ENCODE results near the gene ALPK1.

The ALPK1 gene

GRCh38 chr4:112410364-112410763 is 113.2 kb downstream of the ALPK1 start:
- TF ChIP-seq, protein P1, sequence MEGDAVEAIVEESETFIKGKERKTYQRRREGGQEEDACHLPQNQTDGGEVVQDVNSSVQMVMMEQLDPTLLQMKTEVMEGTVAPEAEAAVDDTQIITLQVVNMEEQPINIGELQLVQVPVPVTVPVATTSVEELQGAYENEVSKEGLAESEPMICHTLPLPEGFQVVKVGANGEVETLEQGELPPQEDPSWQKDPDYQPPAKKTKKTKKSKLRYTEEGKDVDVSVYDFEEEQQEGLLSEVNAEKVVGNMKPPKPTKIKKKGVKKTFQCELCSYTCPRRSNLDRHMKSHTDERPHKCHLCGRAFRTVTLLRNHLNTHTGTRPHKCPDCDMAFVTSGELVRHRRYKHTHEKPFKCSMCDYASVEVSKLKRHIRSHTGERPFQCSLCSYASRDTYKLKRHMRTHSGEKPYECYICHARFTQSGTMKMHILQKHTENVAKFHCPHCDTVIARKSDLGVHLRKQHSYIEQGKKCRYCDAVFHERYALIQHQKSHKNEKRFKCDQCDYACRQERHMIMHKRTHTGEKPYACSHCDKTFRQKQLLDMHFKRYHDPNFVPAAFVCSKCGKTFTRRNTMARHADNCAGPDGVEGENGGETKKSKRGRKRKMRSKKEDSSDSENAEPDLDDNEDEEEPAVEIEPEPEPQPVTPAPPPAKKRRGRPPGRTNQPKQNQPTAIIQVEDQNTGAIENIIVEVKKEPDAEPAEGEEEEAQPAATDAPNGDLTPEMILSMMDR (IDR thresholded peaks at IDR 0.05; ENCODE audit: borderline replicate concordance, insufficient read depth, low read depth, low read length), result no peak
- H3K4me3 ChIP-seq (ENCODE audit: low read depth, low read length), result no peak overlapping the region

- TF ChIP-seq, protein P1 (IDR thresholded peaks at IDR 0.05; ENCODE audit: borderline replicate concordance, insufficient read depth, low read depth, low read length), result no peak
- no peak overlapping the region for H3K4me3 ChIP-seq (ENCODE audit: low read depth, low read length)
Observed at GRCh38 chr4:112410804-112411203, 113.6 kb downstream of the ALPK1 start.

DNA sequence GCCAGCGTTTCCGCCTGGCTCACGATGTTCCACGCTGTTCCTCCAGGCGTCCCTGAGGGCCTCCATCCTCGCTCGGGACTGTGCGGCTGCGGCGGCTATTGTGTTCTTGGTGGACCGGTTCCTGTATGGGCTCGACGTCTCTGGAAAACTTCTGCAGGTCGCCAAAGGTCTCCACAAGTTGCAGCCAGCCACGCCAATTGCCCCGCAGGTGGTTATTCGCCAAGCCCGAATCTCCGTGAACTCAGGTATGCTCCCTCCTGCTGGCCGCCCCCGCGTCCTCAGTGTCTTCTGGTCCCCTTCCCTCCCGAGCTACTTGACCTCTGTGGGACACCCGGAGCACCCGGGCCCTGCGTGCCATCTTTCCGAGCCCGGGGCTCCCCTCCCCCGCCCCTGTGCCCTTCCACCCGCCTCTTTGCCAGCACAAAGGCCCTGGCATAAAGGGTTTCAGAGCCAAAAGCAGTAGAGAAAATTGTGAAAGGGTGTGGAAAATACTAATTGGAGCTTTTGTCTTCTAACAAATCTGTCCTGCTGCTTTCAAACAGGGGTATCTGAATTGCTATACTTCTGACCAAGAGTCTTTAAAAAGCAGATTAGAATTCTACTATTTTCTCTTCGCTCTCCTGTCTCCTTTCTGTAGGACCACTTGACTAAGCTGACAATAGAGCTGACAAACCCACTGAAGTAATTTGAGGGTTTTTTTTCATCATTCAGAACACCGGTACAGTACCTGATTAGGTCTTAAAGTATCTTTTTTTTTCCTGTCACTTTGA is 114.8 kb downstream of the ALPK1 start:
- H3K4me3 ChIP-seq (ENCODE audit: low read depth, low read length), result no peak overlapping the region
- TF ChIP-seq, protein P1 (IDR thresholded peaks at IDR 0.05; ENCODE audit: borderline replicate concordance, insufficient read depth, low read depth, low read length), result no peak

DNA sequence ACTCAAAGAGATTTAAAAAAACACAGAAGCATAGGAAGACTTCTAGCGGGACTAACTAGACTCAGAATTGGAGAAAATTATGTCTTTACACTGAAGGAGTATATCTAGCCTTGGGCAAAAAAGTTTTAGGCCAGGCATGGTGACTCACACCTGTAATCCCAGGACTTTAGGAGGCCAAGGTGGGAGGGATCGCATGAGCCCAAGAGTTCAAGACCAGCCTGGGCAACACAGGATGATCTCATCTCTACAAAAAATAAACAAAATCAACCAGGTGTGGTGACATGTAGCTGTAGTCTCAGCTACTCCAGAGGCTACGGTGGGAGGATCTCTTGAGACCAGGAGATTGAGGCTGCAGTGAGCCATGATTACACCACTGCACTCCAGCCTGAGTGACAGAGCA is 119.3 kb downstream of the ALPK1 start:
- TF ChIP-seq, protein P1 (IDR thresholded peaks at IDR 0.05; ENCODE audit: borderline replicate concordance, insufficient read depth, low read depth, low read length), result no peak

DNA sequence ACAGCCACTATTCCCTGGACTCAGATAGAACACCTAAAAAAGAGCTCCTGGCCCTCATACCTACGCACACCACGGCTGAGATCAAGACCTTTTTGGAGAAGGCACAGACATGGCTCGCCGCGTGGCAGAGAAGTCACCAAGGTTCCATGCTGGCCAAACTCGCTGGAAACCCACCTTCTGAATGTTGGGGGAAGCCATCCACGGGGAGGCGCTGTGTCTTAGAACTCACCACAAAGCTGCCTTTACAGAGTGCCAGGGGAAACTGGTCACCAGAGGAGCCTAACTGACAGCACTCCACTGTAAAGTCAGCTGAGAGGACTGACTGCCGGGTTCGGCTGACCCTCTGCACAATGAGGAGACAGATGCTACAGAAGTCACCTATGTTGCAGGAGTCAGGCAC is 120.9 kb downstream of the ALPK1 start:
- no peak overlapping the region for H3K4me3 ChIP-seq (ENCODE audit: low read depth, low read length)
- TF ChIP-seq, protein P1 (IDR thresholded peaks at IDR 0.05; ENCODE audit: borderline replicate concordance, insufficient read depth, low read depth, low read length), result 0 out of 2 replicates have a peak, but pooled peaks have one; percentile 2

More for the DNA sequence above, 119.3 kb downstream of the ALPK1 start:
- no peak overlapping the region for H3K4me3 ChIP-seq (ENCODE audit: low read depth, low read length)

DNA sequence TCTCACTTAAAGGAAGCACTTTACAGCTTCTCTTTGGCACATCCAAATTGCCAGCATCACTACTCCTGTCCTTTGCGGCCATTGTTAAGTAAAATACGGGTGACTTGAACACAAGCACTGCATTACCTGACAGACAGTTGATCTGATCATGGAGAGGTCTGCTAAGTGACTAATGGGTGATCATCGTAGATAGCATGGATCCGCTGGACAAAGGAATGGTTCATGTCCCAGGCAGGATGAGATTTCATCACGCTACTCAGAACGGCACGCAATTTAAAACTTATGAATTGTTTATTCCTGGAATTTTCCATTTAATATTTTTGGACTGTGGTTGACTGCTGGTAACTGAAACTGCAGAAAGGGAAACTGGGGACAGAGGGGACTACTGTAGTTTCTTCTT is 124.7 kb downstream of the ALPK1 start:
- H3K4me3 ChIP-seq (ENCODE audit: low read depth, low read length), result no peak overlapping the region
- TF ChIP-seq, protein P1 (IDR thresholded peaks at IDR 0.05; ENCODE audit: borderline replicate concordance, insufficient read depth, low read depth, low read length), result no peak

DNA sequence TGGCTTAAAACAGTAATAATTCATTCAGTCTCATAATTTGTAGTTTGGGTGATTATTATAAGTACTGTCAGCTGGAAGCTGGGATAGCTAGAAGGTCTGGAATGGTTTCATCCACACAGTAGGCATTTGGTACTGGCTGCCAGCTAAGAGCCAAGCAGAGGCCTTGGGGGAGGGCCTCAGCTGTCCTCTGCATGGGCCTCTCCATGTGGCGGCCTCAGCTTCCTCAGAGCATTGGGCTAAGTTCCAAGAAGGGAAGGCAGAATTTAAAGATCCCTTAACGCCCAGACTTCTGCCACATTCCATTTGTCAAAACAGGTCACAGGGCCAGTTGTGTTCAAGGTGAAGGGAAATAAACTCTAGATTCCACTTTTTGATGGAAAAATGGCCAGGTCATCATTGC is 125.5 kb downstream of the ALPK1 start:
- TF ChIP-seq, protein P1 (IDR thresholded peaks at IDR 0.05; ENCODE audit: borderline replicate concordance, insufficient read depth, low read depth, low read length), result no peak
- no peak overlapping the region for H3K4me3 ChIP-seq (ENCODE audit: low read depth, low read length)

Measured in GM12875 (cell line).